Measurements from ENCODE around the gene ADSS1.

GRCh38 chr14:104772707-104773504 is 48.9 kb downstream of the ADSS1 start:
- TF ChIP-seq, protein P1, sequence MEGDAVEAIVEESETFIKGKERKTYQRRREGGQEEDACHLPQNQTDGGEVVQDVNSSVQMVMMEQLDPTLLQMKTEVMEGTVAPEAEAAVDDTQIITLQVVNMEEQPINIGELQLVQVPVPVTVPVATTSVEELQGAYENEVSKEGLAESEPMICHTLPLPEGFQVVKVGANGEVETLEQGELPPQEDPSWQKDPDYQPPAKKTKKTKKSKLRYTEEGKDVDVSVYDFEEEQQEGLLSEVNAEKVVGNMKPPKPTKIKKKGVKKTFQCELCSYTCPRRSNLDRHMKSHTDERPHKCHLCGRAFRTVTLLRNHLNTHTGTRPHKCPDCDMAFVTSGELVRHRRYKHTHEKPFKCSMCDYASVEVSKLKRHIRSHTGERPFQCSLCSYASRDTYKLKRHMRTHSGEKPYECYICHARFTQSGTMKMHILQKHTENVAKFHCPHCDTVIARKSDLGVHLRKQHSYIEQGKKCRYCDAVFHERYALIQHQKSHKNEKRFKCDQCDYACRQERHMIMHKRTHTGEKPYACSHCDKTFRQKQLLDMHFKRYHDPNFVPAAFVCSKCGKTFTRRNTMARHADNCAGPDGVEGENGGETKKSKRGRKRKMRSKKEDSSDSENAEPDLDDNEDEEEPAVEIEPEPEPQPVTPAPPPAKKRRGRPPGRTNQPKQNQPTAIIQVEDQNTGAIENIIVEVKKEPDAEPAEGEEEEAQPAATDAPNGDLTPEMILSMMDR (IDR thresholded peaks at IDR 0.05; ENCODE audit: low read depth, low read length, missing input control) = no peak
- TF ChIP-seq YY1 (IDR thresholded peaks at IDR 0.05) (no peak), REST (IDR thresholded peaks at IDR 0.05) (no peak), JUND (IDR thresholded peaks at IDR 0.05) (no peak), HNF4A (conservative IDR thresholded peaks at IDR 0.05) (no peak), HNF4G (IDR thresholded peaks at IDR 0.05) (no peak), RAD21 (IDR thresholded peaks at IDR 0.05) (no peak), FOXA1 (IDR thresholded peaks at IDR 0.05) (no peak), MAX (IDR thresholded peaks at IDR 0.05) (no peak), RXRA (IDR thresholded peaks at IDR 0.05) (no peak), NR2F2 (IDR thresholded peaks at IDR 0.05) (no peak), TAF1 (conservative IDR thresholded peaks at IDR 0.05) (no peak), EGR1 (IDR thresholded peaks at IDR 0.05; ENCODE audit: low read depth in 2 of 2) (no peak)
- TF ChIP-seq, protein P2, sequence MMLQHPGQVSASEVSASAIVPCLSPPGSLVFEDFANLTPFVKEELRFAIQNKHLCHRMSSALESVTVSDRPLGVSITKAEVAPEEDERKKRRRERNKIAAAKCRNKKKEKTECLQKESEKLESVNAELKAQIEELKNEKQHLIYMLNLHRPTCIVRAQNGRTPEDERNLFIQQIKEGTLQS (IDR thresholded peaks at IDR 0.05) = no peak
